SK-N-SH (cell line): ENCODE measurements around the gene ARID1B.

ENCODE experiments used
- CTCF ChIP-seq: fragments of 200-600 bp; sonication (generic); IDR thresholded peaks from 2 replicates; pipeline ENCODE4 v1.6.1; 2017; ENCODE audit warnings: antibody characterized with exemption, mild to moderate bottlenecking, moderate library complexity
- ELF1 ChIP-seq: IDR thresholded peaks from 2 replicates; pipeline ENCODE4 v1.4.0; 2012

GRCh38 chr6:157106487-157106886, 329.3 kb downstream of the ARID1B start:
- TF ChIP-seq CTCF (no peak), ELF1 (no peak)
